SK-N-SH (cell line): Measurements from ENCODE around the gene CETP. TPM values are rescaled to one million over a fixed set of nuclear protein-coding genes. Genes with fewer than 3 reads are reported as not detected.

Experiments used
- CTCF ChIA-PET: fragments of 300-600, 350-600 bp; formaldehyde crosslinking; extraction: SDS; loops from one replicate; lab custom pipeline; 2021; lab: Yijun Ruan, JAX
- POLR2A ChIA-PET: fragments of 350-600 bp; sonication (Branson Sonifier 250); formaldehyde crosslinking; extraction: SDS; loops from one replicate; lab custom pipeline; 2020; ENCODE audit warnings: antibody characterized with exemption, inconsistent platforms; lab: Yijun Ruan, JAX
- DNase-seq: peaks from one replicate; pipeline ENCODE4 v3.0.0; 2012
- H2AFZ ChIP-seq: fragments of 200-600 bp; sonication (generic); 2 replicates; pipeline ENCODE4 v1.8.1; 2016; ENCODE audit warnings: antibody characterized with exemption, mild to moderate bottlenecking, low read depth
- H3F3A ChIP-seq: fragments of 200-600 bp; sonication (generic); replicated peaks from 2 replicates; pipeline ENCODE3; 2016; ENCODE audit warnings: antibody characterized with exemption, mild to moderate bottlenecking; ENCODE audit not compliant: insufficient read depth
- H3K27ac ChIP-seq, 2 experiments: fragments of 200-500 bp in 1 of 2; fragments of 200-600 bp in 1 of 2; sonication (Bioruptor generic) in 1 of 2; sonication (generic), shearing (Covaris generic) in 1 of 2; 2 replicates each; pipeline versions ENCODE4 v1.5.1 to v1.6.1; 2014 to 2016; ENCODE audit warnings: low read depth in 2 of 2, inconsistent platforms in 1 of 2, low read length in 1 of 2, mild to moderate bottlenecking in 1 of 2, mixed read lengths in 1 of 2
- H3K27me3 ChIP-seq: fragments of 200-600 bp; sonication (generic), shearing (Covaris generic); 2 replicates; pipeline ENCODE4 v1.6.1; 2016; ENCODE audit warnings: mixed run types; ENCODE audit not compliant: insufficient read depth
- H3K36me3 ChIP-seq, 2 experiments: fragments of 200-500 bp in 1 of 2; fragments of 200-600 bp in 1 of 2; sonication (Bioruptor generic) in 1 of 2; sonication (generic) in 1 of 2; replicated peaks in 1 of 2; 2 replicates each; pipeline versions ENCODE3 to v1.5.1; 2014 to 2016; ENCODE audit warnings: low read length in 1 of 2, mild to moderate bottlenecking in 1 of 2; ENCODE audit not compliant: insufficient read depth in 2 of 2, control insufficient read depth in 1 of 2
- H3K4me1 ChIP-seq, 2 experiments: fragments of 200-500 bp in 1 of 2; fragments of 200-600 bp in 1 of 2; sonication (Bioruptor generic) in 1 of 2; sonication (generic), shearing (Covaris generic) in 1 of 2; 2 replicates each; pipeline versions ENCODE4 v1.5.1 to v1.6.1; 2014 to 2016; ENCODE audit warnings: low read depth in 1 of 2, low read length in 1 of 2, mixed run types in 1 of 2; ENCODE audit not compliant: insufficient read depth in 2 of 2, control insufficient read depth in 1 of 2
- H3K4me2 ChIP-seq: fragments of 200-600 bp; sonication (generic), shearing (Covaris generic); 2 replicates; pipeline ENCODE4 v1.6.1; 2017; ENCODE audit warnings: mixed run types
- H3K4me3 ChIP-seq, 2 experiments: fragments of 200-500 bp in 1 of 2; fragments of 200-600 bp in 1 of 2; sonication (Bioruptor generic) in 1 of 2; sonication (generic), shearing (Covaris generic) in 1 of 2; 2 replicates each; pipeline versions ENCODE4 v1.5.1 to v1.8.1; 2014 to 2016; ENCODE audit warnings: low read depth in 2 of 2, inconsistent platforms in 1 of 2, low read length in 1 of 2, mild to moderate bottlenecking in 1 of 2, mixed read lengths in 1 of 2, moderate library complexity in 1 of 2
- H3K79me2 ChIP-seq: fragments of 200-600 bp; sonication (generic); 2 replicates; pipeline ENCODE4 v1.8.1; 2017; ENCODE audit warnings: mild to moderate bottlenecking; ENCODE audit not compliant: insufficient read depth
- H3K9ac ChIP-seq: fragments of 200-600 bp; sonication (generic); 2 replicates; pipeline ENCODE4 v1.6.1; 2017; ENCODE audit warnings: mixed run types
- H3K9me2 ChIP-seq: fragments of 200-600 bp; sonication (generic); 2 replicates; pipeline ENCODE4 v1.6.1; 2017; ENCODE audit warnings: mixed run types
- H3K9me3 ChIP-seq: fragments of 200-600 bp; sonication (generic); 2 replicates; pipeline ENCODE4 v1.6.1; 2017; ENCODE audit warnings: mixed run types, mild to moderate bottlenecking, moderate library complexity
- H4K20me1 ChIP-seq: fragments of 200-600 bp; sonication (generic); 2 replicates; pipeline ENCODE4 v1.6.1; 2017; ENCODE audit warnings: mild to moderate bottlenecking, mixed run types; ENCODE audit not compliant: insufficient read depth
- EP300 ChIP-seq, 2 experiments: IDR thresholded peaks; 2 replicates each; pipeline versions ENCODE4 v1.4.0 to v1.6.1; 2012; ENCODE audit warnings: borderline replicate concordance in 1 of 2, low read depth in 1 of 2, low read length in 1 of 2
- NRF1 ChIP-seq: IDR thresholded peaks from 2 replicates; pipeline ENCODE4 v1.6.1; 2012; ENCODE audit warnings: low read depth, mild to moderate bottlenecking, low read length
- YY1 ChIP-seq: IDR thresholded peaks from 2 replicates; pipeline ENCODE4 v1.4.0; 2012; ENCODE audit warnings: low read depth, mild to moderate bottlenecking
- WGBS: methylation state at CpG from one replicate; pipeline ENCODE4 v1.1.6; 2017; ENCODE audit warnings: low lambda C conversion rate; 5-methylcytosine and 5-hydroxymethylcytosine counted together
- polyA plus RNA-seq, 3 experiments: library from polyadenylated mRNA; depleted of rRNA; stranded (reverse); fragments of >200 nt; gene quantifications; 2 replicates each; pipeline ENCODE4 v1.2.3, GENCODE V29; 2012
- TF ChIP-seq, protein P1 (sequence below): IDR thresholded peaks from 2 replicates; pipeline ENCODE4 v1.6.1; 2012; ENCODE audit warnings: mild to moderate bottlenecking, low read depth, low read length, moderate library complexity
- TF ChIP-seq, protein P2 (sequence below): IDR thresholded peaks from 2 replicates; pipeline ENCODE4 v1.4.0; 2012; ENCODE audit warnings: low read depth, borderline replicate concordance
- TF ChIP-seq, protein P3 (sequence below): IDR thresholded peaks from 2 replicates; pipeline ENCODE4 v1.4.0; 2012; ENCODE audit warnings: low read depth, borderline replicate concordance

The CETP gene
- polyA plus RNA-seq, 1 of the 3 experiments (the other 2 are of a cell fraction): not detected

DNA sequence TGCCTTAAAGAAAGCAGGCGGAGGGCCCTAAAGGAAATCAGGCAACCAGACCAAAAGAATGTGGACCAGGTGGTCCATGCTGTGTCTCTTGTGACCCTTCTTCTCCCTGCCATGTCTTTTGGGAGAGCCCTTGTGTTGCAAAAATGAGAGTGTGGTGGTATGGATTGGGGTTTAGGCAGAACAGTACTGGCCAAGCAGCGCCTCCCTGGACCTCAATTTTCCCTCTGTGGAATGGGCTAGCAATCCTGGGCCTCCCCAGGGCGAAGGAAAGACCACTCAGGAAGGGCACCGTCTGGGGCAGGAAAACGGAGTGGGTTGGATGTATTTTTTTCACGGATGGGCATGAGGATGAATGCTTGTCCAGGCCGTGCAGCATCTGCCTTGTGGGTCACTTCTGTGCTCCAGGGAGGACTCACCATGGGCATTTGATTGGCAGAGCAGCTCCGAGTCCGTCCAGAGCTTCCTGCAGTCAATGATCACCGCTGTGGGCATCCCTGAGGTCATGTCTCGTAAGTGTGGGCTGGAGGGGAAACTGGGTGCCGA lies 20.1 kb downstream of the CETP start (continued):
- TF ChIP-seq, protein P1, sequence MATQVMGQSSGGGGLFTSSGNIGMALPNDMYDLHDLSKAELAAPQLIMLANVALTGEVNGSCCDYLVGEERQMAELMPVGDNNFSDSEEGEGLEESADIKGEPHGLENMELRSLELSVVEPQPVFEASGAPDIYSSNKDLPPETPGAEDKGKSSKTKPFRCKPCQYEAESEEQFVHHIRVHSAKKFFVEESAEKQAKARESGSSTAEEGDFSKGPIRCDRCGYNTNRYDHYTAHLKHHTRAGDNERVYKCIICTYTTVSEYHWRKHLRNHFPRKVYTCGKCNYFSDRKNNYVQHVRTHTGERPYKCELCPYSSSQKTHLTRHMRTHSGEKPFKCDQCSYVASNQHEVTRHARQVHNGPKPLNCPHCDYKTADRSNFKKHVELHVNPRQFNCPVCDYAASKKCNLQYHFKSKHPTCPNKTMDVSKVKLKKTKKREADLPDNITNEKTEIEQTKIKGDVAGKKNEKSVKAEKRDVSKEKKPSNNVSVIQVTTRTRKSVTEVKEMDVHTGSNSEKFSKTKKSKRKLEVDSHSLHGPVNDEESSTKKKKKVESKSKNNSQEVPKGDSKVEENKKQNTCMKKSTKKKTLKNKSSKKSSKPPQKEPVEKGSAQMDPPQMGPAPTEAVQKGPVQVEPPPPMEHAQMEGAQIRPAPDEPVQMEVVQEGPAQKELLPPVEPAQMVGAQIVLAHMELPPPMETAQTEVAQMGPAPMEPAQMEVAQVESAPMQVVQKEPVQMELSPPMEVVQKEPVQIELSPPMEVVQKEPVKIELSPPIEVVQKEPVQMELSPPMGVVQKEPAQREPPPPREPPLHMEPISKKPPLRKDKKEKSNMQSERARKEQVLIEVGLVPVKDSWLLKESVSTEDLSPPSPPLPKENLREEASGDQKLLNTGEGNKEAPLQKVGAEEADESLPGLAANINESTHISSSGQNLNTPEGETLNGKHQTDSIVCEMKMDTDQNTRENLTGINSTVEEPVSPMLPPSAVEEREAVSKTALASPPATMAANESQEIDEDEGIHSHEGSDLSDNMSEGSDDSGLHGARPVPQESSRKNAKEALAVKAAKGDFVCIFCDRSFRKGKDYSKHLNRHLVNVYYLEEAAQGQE: no peak
- TF ChIP-seq NRF1: no peak

DNA sequence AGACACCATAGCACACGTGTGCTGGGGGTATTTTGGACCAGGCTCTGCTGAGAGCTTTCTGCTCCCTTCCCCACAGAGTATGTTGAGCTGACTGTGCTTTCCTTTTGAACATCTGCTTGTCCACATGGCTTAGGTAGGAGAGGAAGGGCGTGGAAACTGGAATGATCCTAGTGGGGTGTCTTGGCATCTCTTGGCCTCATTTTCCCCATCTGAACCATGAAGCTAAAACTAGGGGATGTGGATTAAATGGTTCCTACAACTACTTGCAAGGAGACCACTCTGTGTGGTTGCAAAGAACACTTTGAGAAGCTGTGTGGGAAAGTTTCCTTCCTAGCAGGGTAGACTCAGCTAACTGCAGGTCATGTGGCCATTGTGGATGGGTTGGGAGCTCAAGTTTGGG lies 20.9 kb downstream of the CETP start:
- DNase-seq: no peak

More for the DNA sequence above, 20.9 kb downstream of the CETP start:
- no peaks in the 10 kb centered on the region for H3K9me2 ChIP-seq
- no peaks in the 10 kb centered on the region; a peak in 1 of 4 replicates for H3K4me1 ChIP-seq
- POLR2A ChIA-PET: no interaction called here
- no peaks in the 10 kb centered on the region for H3K27me3 ChIP-seq
- 73% methylated on average over 2 of the region's 2 CpGs for WGBS
- no peaks in the 10 kb centered on the region for H4K20me1 ChIP-seq
- H3K79me2 ChIP-seq: no peaks in the 10 kb centered on the region
- H3K4me2 ChIP-seq: no peak overlapping the region
- no peaks in the 10 kb centered on the region for H3K36me3 ChIP-seq
- H3K4me3 ChIP-seq: no peak overlapping the region
- no peak overlapping the region for H3K27ac ChIP-seq
- TF ChIP-seq, protein P2, sequence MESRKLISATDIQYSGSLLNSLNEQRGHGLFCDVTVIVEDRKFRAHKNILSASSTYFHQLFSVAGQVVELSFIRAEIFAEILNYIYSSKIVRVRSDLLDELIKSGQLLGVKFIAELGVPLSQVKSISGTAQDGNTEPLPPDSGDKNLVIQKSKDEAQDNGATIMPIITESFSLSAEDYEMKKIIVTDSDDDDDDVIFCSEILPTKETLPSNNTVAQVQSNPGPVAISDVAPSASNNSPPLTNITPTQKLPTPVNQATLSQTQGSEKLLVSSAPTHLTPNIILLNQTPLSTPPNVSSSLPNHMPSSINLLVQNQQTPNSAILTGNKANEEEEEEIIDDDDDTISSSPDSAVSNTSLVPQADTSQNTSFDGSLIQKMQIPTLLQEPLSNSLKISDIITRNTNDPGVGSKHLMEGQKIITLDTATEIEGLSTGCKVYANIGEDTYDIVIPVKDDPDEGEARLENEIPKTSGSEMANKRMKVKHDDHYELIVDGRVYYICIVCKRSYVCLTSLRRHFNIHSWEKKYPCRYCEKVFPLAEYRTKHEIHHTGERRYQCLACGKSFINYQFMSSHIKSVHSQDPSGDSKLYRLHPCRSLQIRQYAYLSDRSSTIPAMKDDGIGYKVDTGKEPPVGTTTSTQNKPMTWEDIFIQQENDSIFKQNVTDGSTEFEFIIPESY: no peak
- TF ChIP-seq, protein P3, sequence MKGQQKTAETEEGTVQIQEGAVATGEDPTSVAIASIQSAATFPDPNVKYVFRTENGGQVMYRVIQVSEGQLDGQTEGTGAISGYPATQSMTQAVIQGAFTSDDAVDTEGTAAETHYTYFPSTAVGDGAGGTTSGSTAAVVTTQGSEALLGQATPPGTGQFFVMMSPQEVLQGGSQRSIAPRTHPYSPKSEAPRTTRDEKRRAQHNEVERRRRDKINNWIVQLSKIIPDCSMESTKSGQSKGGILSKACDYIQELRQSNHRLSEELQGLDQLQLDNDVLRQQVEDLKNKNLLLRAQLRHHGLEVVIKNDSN: no peak
- TF ChIP-seq YY1 (no peak), EP300 (IDR thresholded peaks at IDR 0.05; ENCODE audit: borderline replicate concordance in 1 of 2, low read depth in 1 of 2, low read length in 1 of 2) (no peak)
- TF ChIP-seq, all 33 proteins: peak for 0
- no peaks in the 10 kb centered on the region for H3K9me3 ChIP-seq
- H3K9ac ChIP-seq: no peak overlapping the region
- CTCF ChIA-PET: interaction anchor here (3.6 kb wide), 1 partner anchor 18 kb away, joined by 17 read pairs; no protein-coding TSS in a partner anchor
- H3F3A ChIP-seq: no peaks in the 10 kb centered on the region
- H2AFZ ChIP-seq: no peak overlapping the region
